ENCODE measurements around the gene METTL23.
"Not testable (repeated sequence)": the region's sequence is repeated elsewhere in the genome, so short reads cannot be mapped to it uniquely, and the experiment has no call there.

METTL23 gene

DNA sequence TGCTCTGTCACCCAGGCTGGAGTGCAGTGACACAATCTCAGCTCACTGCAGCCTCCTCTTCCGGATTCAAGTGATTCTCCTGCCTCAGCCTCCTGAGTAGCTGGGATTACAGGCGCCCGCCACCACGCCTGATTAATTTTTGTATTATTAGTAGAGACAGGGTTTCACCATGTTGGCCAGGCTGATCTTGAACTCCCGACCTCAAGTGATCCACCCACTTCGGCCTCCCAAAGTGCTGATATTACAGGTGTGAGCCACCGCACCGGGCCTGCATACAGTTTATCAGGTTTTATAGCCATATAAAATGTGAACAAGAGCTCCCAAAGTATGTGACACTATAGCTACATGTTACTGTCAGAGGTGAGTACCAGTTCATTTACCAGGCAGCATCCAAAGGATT, 3.7 kb upstream of the METTL23 start:
- H2BK12ac ChIP-seq (ENCODE audit: low read length in 2 of 2); H3K14ac ChIP-seq (ENCODE audit: low read length in 2 of 2); H2BK5ac ChIP-seq (ENCODE audit: low read depth, low read length, poor library complexity, severe bottlenecking); H3K27ac ChIP-seq (ENCODE audit: low read length, poor library complexity, severe bottlenecking); H3K27me3 ChIP-seq (ENCODE audit: control insufficient read depth in 1 of 2, insufficient read depth in 1 of 2, low read length in 2 of 2); H3K4me2 ChIP-seq (ENCODE audit: low read length, poor library complexity, severe bottlenecking); H2BK15ac ChIP-seq (ENCODE audit: low read depth, poor library complexity, severe bottlenecking); H3K9ac ChIP-seq (ENCODE audit: low read length); H4K91ac ChIP-seq (ENCODE audit: low read length); H3K18ac ChIP-seq (ENCODE audit: low read depth in 1 of 2, low read length in 2 of 2); H4K8ac ChIP-seq (ENCODE audit: low read length); H2AK5ac ChIP-seq (ENCODE audit: low read length, severe bottlenecking); H2AFZ ChIP-seq (ENCODE audit: low read depth, low read length); DNase-seq; H2BK120ac ChIP-seq (ENCODE audit: low read depth, low read length); H3K23ac ChIP-seq (ENCODE audit: low read length in 2 of 2); H3K4ac ChIP-seq (ENCODE audit: low read depth in 1 of 2, low read length in 2 of 2); H3K9me3 ChIP-seq (ENCODE audit: control insufficient read depth, low read length); H3K4me3 ChIP-seq (ENCODE audit: insufficient read depth in 1 of 2, low read depth in 1 of 2, low read length in 2 of 2): not testable (repeated sequence)
- H3K4me1 ChIP-seq (ENCODE audit: control insufficient read depth, insufficient read depth, low read depth, low read length): peaks cover 17% of the 10 kb centered on the region
- H3K79me1 ChIP-seq (replicated peaks; ENCODE audit: low read length, poor library complexity, severe bottlenecking): peaks cover 31% of the 10 kb centered on the region
- WGBS: 99% methylated on average over 8 of the region's 8 CpGs
- H3K36me3 ChIP-seq (ENCODE audit: control insufficient read depth in 1 of 2, insufficient read depth in 2 of 2, low read depth in 1 of 2, low read length in 2 of 2): peaks cover 60 to 69% of the 10 kb centered on the region in 2 experiments

DNA sequence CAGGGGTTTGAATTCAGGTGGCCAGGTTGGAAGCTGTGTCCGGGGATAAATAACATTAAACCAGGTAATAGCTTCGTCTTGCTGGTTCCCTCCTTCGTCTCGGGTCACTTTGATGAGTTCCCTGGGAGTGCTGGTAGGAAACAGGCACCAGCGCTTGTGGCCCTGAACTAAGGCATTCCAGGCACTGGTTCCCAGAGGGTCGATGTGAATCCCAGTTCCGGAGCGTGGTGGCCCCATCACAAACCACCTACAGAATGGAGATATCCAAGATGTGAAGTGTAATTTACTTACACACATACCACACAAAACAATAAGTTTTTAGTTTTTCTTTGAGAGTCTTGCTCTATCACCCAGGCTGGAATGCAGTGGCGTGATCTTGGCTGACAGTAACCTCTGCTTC, 2.8 kb upstream of the METTL23 start:
- Histone ChIP-seq H3K4me3 (ENCODE audit: insufficient read depth in 1 of 2, low read depth in 1 of 2, low read length in 2 of 2) (no peak overlapping the region), H2BK12ac (ENCODE audit: low read length in 2 of 2) (no peak overlapping the region), H3K4me2 (ENCODE audit: low read length, poor library complexity, severe bottlenecking) (no peak overlapping the region), H2AK5ac (ENCODE audit: low read length, severe bottlenecking) (no peak overlapping the region), H3K14ac (ENCODE audit: low read length in 2 of 2) (no peak overlapping the region), H2BK5ac (ENCODE audit: low read depth, low read length, poor library complexity, severe bottlenecking) (no peak overlapping the region), H3K36me3 (ENCODE audit: control insufficient read depth in 1 of 2, insufficient read depth in 2 of 2, low read depth in 1 of 2, low read length in 2 of 2) (peaks cover 51 to 61% of the 10 kb centered on the region in 2 experiments), H3K4me1 (ENCODE audit: control insufficient read depth, insufficient read depth, low read depth, low read length) (peaks cover 15% of the 10 kb centered on the region), H3K79me1 (replicated peaks; ENCODE audit: low read length, poor library complexity, severe bottlenecking) (peaks cover 24% of the 10 kb centered on the region), H2BK120ac (ENCODE audit: low read depth, low read length) (no peak overlapping the region), H4K91ac (ENCODE audit: low read length) (no peak overlapping the region), H2BK15ac (ENCODE audit: low read depth, poor library complexity, severe bottlenecking) (no peak overlapping the region), H3K27ac (ENCODE audit: low read length, poor library complexity, severe bottlenecking) (no peak overlapping the region), H2AFZ (ENCODE audit: low read depth, low read length) (no peak overlapping the region), H3K27me3 (ENCODE audit: control insufficient read depth in 1 of 2, insufficient read depth in 1 of 2, low read length in 2 of 2) (no peaks in the 10 kb centered on the region), H3K18ac (ENCODE audit: low read depth in 1 of 2, low read length in 2 of 2) (no peak overlapping the region), H3K9me3 (ENCODE audit: control insufficient read depth, low read length) (no peaks in the 10 kb centered on the region), H3K9ac (ENCODE audit: low read length) (no peak overlapping the region), H4K8ac (ENCODE audit: low read length) (no peak overlapping the region), H3K4ac (ENCODE audit: low read depth in 1 of 2, low read length in 2 of 2) (no peak overlapping the region), H3K23ac (ENCODE audit: low read length in 2 of 2) (no peak overlapping the region)
- WGBS: 98% methylated on average over 5 of the region's 9 CpGs
- no peak for DNase-seq

- H3K79me1 ChIP-seq (replicated peaks; ENCODE audit: low read length, poor library complexity, severe bottlenecking): peaks cover 15% of the 10 kb centered on the region
- peak overlapping the region; percentile 98 for H3K4ac ChIP-seq (ENCODE audit: low read depth in 1 of 2, low read length in 2 of 2)
- H3K18ac ChIP-seq (ENCODE audit: low read depth in 1 of 2, low read length in 2 of 2): peak overlapping the region; percentile 93 to 99
- peak; percentile 61 for DNase-seq
- H2AK5ac ChIP-seq (ENCODE audit: low read length, severe bottlenecking): peak overlapping the region; percentile 77
- H3K36me3 ChIP-seq (ENCODE audit: control insufficient read depth in 1 of 2, insufficient read depth in 2 of 2, low read depth in 1 of 2, low read length in 2 of 2): peaks cover 37 to 55% of the 10 kb centered on the region in 2 experiments
- H3K4me1 ChIP-seq (ENCODE audit: control insufficient read depth, insufficient read depth, low read depth, low read length): peaks cover 16% of the 10 kb centered on the region
- peak overlapping the region; percentile 73 for H2BK5ac ChIP-seq (ENCODE audit: low read depth, low read length, poor library complexity, severe bottlenecking)
- H3K27me3 ChIP-seq (ENCODE audit: control insufficient read depth in 1 of 2, insufficient read depth in 1 of 2, low read length in 2 of 2): no peaks in the 10 kb centered on the region
- H3K23ac ChIP-seq (ENCODE audit: low read length in 2 of 2): peak overlapping the region; percentile 79 to 100
- peak overlapping the region; percentile 84 for H4K8ac ChIP-seq (ENCODE audit: low read length)
- H3K9me3 ChIP-seq (ENCODE audit: control insufficient read depth, low read length): no peaks in the 10 kb centered on the region
- H2BK12ac ChIP-seq (ENCODE audit: low read length in 2 of 2): peak overlapping the region; percentile 66 to 80
- peak overlapping the region; percentile 72 for H2AFZ ChIP-seq (ENCODE audit: low read depth, low read length)
- WGBS: 11% methylated on average over 36 of the region's 38 CpGs
- H3K4me2 ChIP-seq (ENCODE audit: low read length, poor library complexity, severe bottlenecking): peak overlapping the region; percentile 96
- H2BK120ac ChIP-seq (ENCODE audit: low read depth, low read length): peak overlapping the region; percentile 89
- H3K14ac ChIP-seq (ENCODE audit: low read length in 2 of 2): peak overlapping the region; percentile 95 to 97
- peak overlapping the region; percentile 91 for H3K9ac ChIP-seq (ENCODE audit: low read length)
- H3K27ac ChIP-seq (ENCODE audit: low read length, poor library complexity, severe bottlenecking): peak overlapping the region; percentile 89
- H3K4me3 ChIP-seq (ENCODE audit: insufficient read depth in 1 of 2, low read depth in 1 of 2, low read length in 2 of 2): peak overlapping the region; percentile 89 to 93
- peak overlapping the region; percentile 93 for H2BK15ac ChIP-seq (ENCODE audit: low read depth, poor library complexity, severe bottlenecking)
- peak overlapping the region; percentile 85 for H4K91ac ChIP-seq (ENCODE audit: low read length)
Observed at GRCh38 chr17:76725580-76726230, 934 bp upstream of the METTL23 start.

DNA sequence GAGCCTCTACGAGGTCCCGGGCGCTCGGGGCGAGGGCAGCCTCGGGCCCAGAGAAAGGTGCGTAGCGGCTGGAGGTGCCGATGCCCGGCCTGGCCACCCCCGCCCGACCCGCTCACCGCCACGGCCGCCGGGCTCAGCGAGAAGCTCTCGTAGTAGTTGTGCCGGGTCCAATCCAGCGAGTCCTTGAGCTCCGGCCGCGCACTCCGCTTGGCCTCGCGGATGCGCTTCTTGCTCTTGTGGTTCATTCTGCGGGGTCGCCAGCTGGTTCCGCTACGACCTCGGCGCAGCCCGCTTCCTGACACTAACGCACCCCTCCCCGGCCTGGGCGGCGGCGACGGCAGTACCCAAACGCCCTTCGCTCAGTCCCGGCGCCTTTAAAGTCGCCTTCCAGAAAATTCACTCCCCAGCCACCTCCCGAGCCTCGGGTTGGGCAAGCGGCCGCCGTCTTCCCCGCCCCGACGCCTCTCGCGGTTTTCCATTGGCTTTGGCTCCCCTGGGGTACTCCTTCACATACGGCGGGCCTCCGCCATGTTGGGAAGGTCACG, 336 bp upstream of the METTL23 start, which contains the start of gene JMJD6:
TSS of gene JMJD6 (minus strand) at position 376 of the 545 bp plus-strand sequence. CDS start at position 245, 131 bp downstream.
- Histone ChIP-seq H2AK5ac (ENCODE audit: low read length, severe bottlenecking) (peak within 1 kb of the TSS; percentile 77), H3K36me3 (ENCODE audit: control insufficient read depth in 1 of 2, insufficient read depth in 2 of 2, low read depth in 1 of 2, low read length in 2 of 2) (peaks cover 32 to 53% of the 10 kb centered on the region in 2 experiments), H4K91ac (ENCODE audit: low read length) (peak within 1 kb of the TSS; percentile 98), H3K79me1 (replicated peaks; ENCODE audit: low read length, poor library complexity, severe bottlenecking) (peaks cover 11% of the 10 kb centered on the region), H4K8ac (ENCODE audit: low read length) (peak within 1 kb of the TSS; percentile 97), H2BK5ac (ENCODE audit: low read depth, low read length, poor library complexity, severe bottlenecking) (peak within 1 kb of the TSS; percentile 97), H3K9me3 (ENCODE audit: control insufficient read depth, low read length) (no peaks in the 10 kb centered on the region), H3K18ac (ENCODE audit: low read depth in 1 of 2, low read length in 2 of 2) (peak within 1 kb of the TSS; percentile 99), H3K4me2 (ENCODE audit: low read length, poor library complexity, severe bottlenecking) (peak within 1 kb of the TSS; percentile 96), H3K4me3 (ENCODE audit: insufficient read depth in 1 of 2, low read depth in 1 of 2, low read length in 2 of 2) (peak within 1 kb of the TSS; percentile 97 to 99), H3K27ac (ENCODE audit: low read length, poor library complexity, severe bottlenecking) (peak within 1 kb of the TSS; percentile 99), H3K4ac (ENCODE audit: low read depth in 1 of 2, low read length in 2 of 2) (peak within 1 kb of the TSS; percentile 98), H3K14ac (ENCODE audit: low read length in 2 of 2) (peak within 1 kb of the TSS; percentile 95 to 97), H3K4me1 (ENCODE audit: control insufficient read depth, insufficient read depth, low read depth, low read length) (peaks cover 16% of the 10 kb centered on the region), H3K9ac (ENCODE audit: low read length) (peak within 1 kb of the TSS; percentile 94), H3K23ac (ENCODE audit: low read length in 2 of 2) (peak within 1 kb of the TSS; percentile 79 to 100), H2BK12ac (ENCODE audit: low read length in 2 of 2) (peak within 1 kb of the TSS; percentile 66 to 80), H3K27me3 (ENCODE audit: control insufficient read depth in 1 of 2, insufficient read depth in 1 of 2, low read length in 2 of 2) (no peaks in the 10 kb centered on the region), H2BK15ac (ENCODE audit: low read depth, poor library complexity, severe bottlenecking) (peak within 1 kb of the TSS; percentile 94), H2BK120ac (ENCODE audit: low read depth, low read length) (peak within 1 kb of the TSS; percentile 89), H2AFZ (ENCODE audit: low read depth, low read length) (peak within 1 kb of the TSS; percentile 89)
- under 1% methylated on average over 50 of the region's 60 CpGs for WGBS
- peak; percentile 97 for DNase-seq
